ENCODE results near the gene ZNF783.

Gene ZNF783

DNA sequence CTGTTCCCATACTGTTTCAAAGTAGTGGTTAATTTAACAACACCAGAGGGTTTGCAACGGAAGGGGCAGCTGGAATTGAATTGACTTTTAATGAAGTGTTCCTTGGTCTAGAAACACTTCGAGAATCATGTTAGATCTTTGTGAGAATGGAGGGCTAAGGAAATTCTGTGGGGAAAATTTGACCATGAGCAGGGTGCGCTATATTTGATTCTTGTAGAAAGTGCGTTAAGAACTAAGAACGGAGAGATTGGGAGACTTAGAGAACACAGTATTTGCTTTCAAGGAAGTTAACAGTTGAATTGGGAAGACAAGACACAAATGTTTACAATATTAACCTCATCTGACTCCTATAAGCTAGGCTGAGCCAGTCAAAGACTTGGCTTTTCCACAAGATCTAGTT lies 21.4 kb upstream of the ZNF783 start:
- H2AFZ ChIP-seq (ENCODE audit: low read length), result no peak overlapping the region
- H3K36me3 ChIP-seq (ENCODE audit: insufficient read depth, low read length), result peaks cover 15% of the 10 kb centered on the region
- TF ChIP-seq, protein P1, sequence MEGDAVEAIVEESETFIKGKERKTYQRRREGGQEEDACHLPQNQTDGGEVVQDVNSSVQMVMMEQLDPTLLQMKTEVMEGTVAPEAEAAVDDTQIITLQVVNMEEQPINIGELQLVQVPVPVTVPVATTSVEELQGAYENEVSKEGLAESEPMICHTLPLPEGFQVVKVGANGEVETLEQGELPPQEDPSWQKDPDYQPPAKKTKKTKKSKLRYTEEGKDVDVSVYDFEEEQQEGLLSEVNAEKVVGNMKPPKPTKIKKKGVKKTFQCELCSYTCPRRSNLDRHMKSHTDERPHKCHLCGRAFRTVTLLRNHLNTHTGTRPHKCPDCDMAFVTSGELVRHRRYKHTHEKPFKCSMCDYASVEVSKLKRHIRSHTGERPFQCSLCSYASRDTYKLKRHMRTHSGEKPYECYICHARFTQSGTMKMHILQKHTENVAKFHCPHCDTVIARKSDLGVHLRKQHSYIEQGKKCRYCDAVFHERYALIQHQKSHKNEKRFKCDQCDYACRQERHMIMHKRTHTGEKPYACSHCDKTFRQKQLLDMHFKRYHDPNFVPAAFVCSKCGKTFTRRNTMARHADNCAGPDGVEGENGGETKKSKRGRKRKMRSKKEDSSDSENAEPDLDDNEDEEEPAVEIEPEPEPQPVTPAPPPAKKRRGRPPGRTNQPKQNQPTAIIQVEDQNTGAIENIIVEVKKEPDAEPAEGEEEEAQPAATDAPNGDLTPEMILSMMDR (IDR thresholded peaks at IDR 0.05; ENCODE audit: low read length), result no peak
- no peak for TF ChIP-seq EZH2 (IDR thresholded peaks at IDR 0.05; ENCODE audit: borderline replicate concordance, low read length)
- peak overlapping the region; percentile 84 for H3K4me2 ChIP-seq (ENCODE audit: low read length)
- peaks cover 31% of the 10 kb centered on the region for H3K79me2 ChIP-seq (ENCODE audit: insufficient read depth, low read length)
- H3K27me3 ChIP-seq (ENCODE audit: insufficient read depth, low read length), result peaks cover 15% of the 10 kb centered on the region; the same call in 1 of the 2 replicates
- peaks cover 21% of the 10 kb centered on the region for H3K4me1 ChIP-seq (ENCODE audit: insufficient read depth, low read length, severe bottlenecking)
- peaks cover 9% of the 10 kb centered on the region for H3K9me3 ChIP-seq (ENCODE audit: low read length)
- H3K4me3 ChIP-seq (ENCODE audit: low read depth, low read length, poor library complexity, severe bottlenecking), result peak overlapping the region; percentile 82
- H3K9ac ChIP-seq (ENCODE audit: low read length), result peak overlapping the region; percentile 77
- H3K27ac ChIP-seq (ENCODE audit: low read depth, low read length, poor library complexity, severe bottlenecking), result no peak overlapping the region
- H3K9me2 ChIP-seq (ENCODE audit: low read depth, low read length), result no peaks in the 10 kb centered on the region
- H4K20me1 ChIP-seq (ENCODE audit: insufficient read depth, low read length), result no peaks in the 10 kb centered on the region
- no peaks in the 10 kb centered on the region for H3F3A ChIP-seq (ENCODE audit: insufficient read depth, low read length)

DNA sequence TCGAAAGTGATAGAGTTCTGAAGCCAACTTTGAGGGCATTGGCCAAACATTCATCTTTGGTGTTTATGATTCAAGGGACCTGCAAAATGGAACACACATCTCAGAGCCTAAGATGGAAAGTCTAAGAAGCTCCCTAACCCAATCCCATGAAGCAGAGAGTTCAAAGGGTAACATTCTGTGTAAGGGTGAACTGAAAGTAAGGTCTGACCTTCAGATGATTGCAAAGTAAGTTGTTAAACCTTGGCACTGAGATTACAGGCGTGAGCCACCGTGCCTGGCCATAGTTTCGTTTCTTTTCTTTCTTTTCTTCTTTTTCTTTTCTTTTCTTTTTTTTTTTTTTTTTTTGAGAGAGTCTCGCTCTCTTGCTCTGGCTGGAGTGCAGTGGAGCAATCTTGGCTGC lies 20.3 kb upstream of the ZNF783 start:
- peaks cover 21% of the 10 kb centered on the region for H3K4me1 ChIP-seq (ENCODE audit: insufficient read depth, low read length, severe bottlenecking)
- no peak overlapping the region for H3K4me2 ChIP-seq (ENCODE audit: low read length)
- no peak overlapping the region for H3K9ac ChIP-seq (ENCODE audit: low read length)
- H4K20me1 ChIP-seq (ENCODE audit: insufficient read depth, low read length), result no peaks in the 10 kb centered on the region
- no peaks in the 10 kb centered on the region for H3K9me2 ChIP-seq (ENCODE audit: low read depth, low read length)
- peaks cover 36% of the 10 kb centered on the region for H3K79me2 ChIP-seq (ENCODE audit: insufficient read depth, low read length)
- H3K4me3 ChIP-seq (ENCODE audit: low read depth, low read length, poor library complexity, severe bottlenecking), result no peak overlapping the region
- peaks cover 12% of the 10 kb centered on the region; the same call in 1 of the 2 replicates for H3K27me3 ChIP-seq (ENCODE audit: insufficient read depth, low read length)
- H3K36me3 ChIP-seq (ENCODE audit: insufficient read depth, low read length), result peaks cover 15% of the 10 kb centered on the region
- H2AFZ ChIP-seq (ENCODE audit: low read length), result no peak overlapping the region
- no peaks in the 10 kb centered on the region for H3F3A ChIP-seq (ENCODE audit: insufficient read depth, low read length)
- peaks cover 9% of the 10 kb centered on the region for H3K9me3 ChIP-seq (ENCODE audit: low read length)
- TF ChIP-seq, protein P1 (IDR thresholded peaks at IDR 0.05; ENCODE audit: low read length), result no peak
- TF ChIP-seq EZH2 (IDR thresholded peaks at IDR 0.05; ENCODE audit: borderline replicate concordance, low read length), result no peak
- H3K27ac ChIP-seq (ENCODE audit: low read depth, low read length, poor library complexity, severe bottlenecking), result no peak overlapping the region

GRCh38 chr7:149245244-149245643 lies 16.8 kb upstream of the ZNF783 start:
- Histone ChIP-seq H3K9me2 (ENCODE audit: low read depth, low read length) (no peaks in the 10 kb centered on the region), H4K20me1 (ENCODE audit: insufficient read depth, low read length) (no peaks in the 10 kb centered on the region), H3K4me2 (ENCODE audit: low read length) (no peak overlapping the region), H3K27me3 (ENCODE audit: insufficient read depth, low read length) (no peaks in the 10 kb centered on the region), H3K79me2 (ENCODE audit: insufficient read depth, low read length) (peaks cover 36% of the 10 kb centered on the region), H3K9ac (ENCODE audit: low read length) (no peak overlapping the region), H3K4me1 (ENCODE audit: insufficient read depth, low read length, severe bottlenecking) (peaks cover 26% of the 10 kb centered on the region), H3F3A (ENCODE audit: insufficient read depth, low read length) (no peaks in the 10 kb centered on the region), H3K4me3 (ENCODE audit: low read depth, low read length, poor library complexity, severe bottlenecking) (no peak overlapping the region), H3K27ac (ENCODE audit: low read depth, low read length, poor library complexity, severe bottlenecking) (peak overlapping the region; percentile 9), H2AFZ (ENCODE audit: low read length) (no peak overlapping the region), H3K9me3 (ENCODE audit: low read length) (peaks cover 9% of the 10 kb centered on the region), H3K36me3 (ENCODE audit: insufficient read depth, low read length) (peaks cover 18% of the 10 kb centered on the region)
- TF ChIP-seq EZH2 (IDR thresholded peaks at IDR 0.05; ENCODE audit: borderline replicate concordance, low read length), result no peak
- TF ChIP-seq, protein P1 (IDR thresholded peaks at IDR 0.05; ENCODE audit: low read length), result no peak

All from OCI-LY1 (cell line).